ENCODE measurements around the gene DPCD.
"Not testable (repeated sequence)": the region's sequence is repeated elsewhere in the genome, so short reads cannot be mapped to it uniquely, and the experiment has no call there.

The DPCD gene

DNA sequence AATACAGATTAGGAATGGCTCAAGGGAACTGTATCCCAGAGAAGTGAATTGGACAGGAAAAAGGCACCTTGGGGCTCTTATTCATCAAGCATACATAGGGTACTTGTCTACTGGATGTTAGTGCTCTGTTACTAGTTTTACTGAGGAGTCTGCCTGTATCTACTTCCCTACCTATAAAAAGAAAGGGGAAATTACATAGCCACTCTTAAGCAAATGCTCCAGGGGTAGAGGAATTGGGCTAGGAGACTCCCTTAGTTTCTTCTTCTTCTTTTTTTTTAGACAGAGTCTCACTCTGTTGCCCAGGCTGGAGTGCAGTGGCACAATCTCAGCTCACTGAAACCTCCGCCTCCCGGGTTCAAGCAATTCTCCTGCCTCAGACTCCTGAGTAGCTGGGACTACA is 5.2 kb downstream of the DPCD start:
- H2AFZ ChIP-seq (ENCODE audit: low read length, unreplicated experiment); H3K4me1 ChIP-seq (ENCODE audit: control insufficient read depth, insufficient read depth, low read length, unreplicated experiment); H3K27ac ChIP-seq (ENCODE audit: low read depth, low read length); H3K79me2 ChIP-seq (ENCODE audit: control insufficient read depth, insufficient read depth, low read length, unreplicated experiment); H3K4me3 ChIP-seq (ENCODE audit: low read depth, low read length); H3K36me3 ChIP-seq (ENCODE audit: insufficient read depth, low read length); H3K27me3 ChIP-seq (ENCODE audit: insufficient read depth, low read length): not testable (repeated sequence)

DNA sequence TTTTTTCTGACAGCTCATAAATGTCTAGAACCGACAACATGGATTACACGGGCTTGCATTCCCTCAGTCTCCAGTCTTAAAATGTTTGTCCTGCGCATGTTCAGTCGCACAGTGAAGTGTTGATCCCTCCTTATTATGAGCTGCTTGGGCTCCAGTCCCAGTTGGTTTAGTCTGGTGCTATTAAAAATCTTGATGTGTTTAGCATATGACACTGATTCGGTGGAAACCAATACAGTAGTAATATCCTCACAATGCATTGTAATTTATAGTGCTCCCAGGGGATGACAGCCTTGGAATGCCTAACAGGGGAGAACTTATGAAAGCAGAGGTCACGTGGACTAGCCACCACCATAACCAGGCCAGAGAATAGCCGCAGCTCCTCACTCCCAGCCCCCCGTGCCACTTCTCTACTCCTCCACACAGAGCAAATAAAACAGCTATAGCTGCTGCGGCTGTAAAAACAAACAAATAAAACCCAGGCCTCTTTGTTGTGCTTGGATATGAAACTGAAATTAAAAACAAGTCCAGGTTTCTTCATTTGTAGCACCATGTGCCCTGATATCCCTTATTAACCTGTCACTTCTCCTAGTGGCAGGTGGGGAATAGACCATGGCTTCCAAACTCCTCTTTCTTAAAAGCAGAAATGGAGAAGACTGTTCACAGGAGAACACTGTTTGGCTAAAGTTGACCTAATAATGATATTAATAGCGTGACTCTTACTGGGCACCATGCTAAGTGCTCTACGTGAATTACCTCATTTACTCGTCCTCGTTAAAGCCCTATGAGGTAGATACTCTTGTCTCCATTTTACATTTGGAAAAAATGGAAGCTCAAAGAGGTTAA is 7.7 kb downstream of the DPCD start:
- Histone ChIP-seq H3K36me3 (ENCODE audit: insufficient read depth, low read length) (no peaks in the 10 kb centered on the region), H2AFZ (ENCODE audit: low read length, unreplicated experiment) (no peak overlapping the region), H3K4me1 (ENCODE audit: control insufficient read depth, insufficient read depth, low read length, unreplicated experiment) (no peaks in the 10 kb centered on the region), H3K79me2 (ENCODE audit: control insufficient read depth, insufficient read depth, low read length, unreplicated experiment) (no peaks in the 10 kb centered on the region), H3K27me3 (ENCODE audit: insufficient read depth, low read length) (no peaks in the 10 kb centered on the region), H3K4me3 (ENCODE audit: low read depth, low read length) (no peak overlapping the region), H3K27ac (ENCODE audit: low read depth, low read length) (no peak overlapping the region)

DNA sequence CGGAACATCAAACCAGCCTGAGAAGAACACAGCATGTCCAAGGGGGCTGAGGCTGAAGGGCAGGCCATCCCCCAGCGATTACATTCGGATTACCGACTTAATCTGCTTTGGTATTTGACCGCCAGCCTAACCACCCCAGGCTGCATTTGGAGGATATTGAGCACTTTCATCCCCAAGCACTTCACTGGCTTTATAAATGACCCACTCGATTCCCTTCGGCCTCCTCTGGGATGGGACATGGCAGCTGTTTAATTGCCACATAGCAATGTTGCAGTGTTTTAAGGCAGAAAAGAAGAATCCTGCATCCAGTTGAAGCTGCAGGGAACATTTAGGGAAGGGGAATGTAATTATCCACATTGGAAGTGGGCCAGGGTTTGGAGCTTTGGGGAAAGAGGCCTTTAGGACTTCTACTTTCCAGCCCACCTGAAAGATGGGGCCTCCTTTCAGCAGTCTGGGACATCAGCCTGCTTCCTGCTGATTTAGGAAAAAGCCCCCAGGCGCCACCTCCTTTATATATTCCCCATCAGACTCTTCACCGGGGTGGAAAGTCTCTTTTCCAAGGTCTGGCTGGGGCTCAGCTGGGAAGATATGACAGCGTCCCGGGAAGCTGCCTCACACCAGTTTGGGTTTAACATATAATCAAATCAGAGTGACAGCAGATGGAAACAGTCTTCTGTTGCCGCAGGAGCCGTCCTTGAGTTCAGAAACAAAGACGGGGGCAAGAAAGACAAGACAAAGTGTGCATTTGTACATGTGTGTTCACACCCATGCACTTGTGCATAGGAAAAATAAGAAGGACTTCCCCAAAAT is 9.2 kb downstream of the DPCD start:
- no peaks in the 10 kb centered on the region for H3K36me3 ChIP-seq (ENCODE audit: insufficient read depth, low read length)
- H3K4me3 ChIP-seq (ENCODE audit: low read depth, low read length), result no peak overlapping the region
- H3K79me2 ChIP-seq (ENCODE audit: control insufficient read depth, insufficient read depth, low read length, unreplicated experiment), result no peaks in the 10 kb centered on the region
- no peaks in the 10 kb centered on the region for H3K27me3 ChIP-seq (ENCODE audit: insufficient read depth, low read length)
- no peak overlapping the region for H3K27ac ChIP-seq (ENCODE audit: low read depth, low read length)
- no peak overlapping the region for H2AFZ ChIP-seq (ENCODE audit: low read length, unreplicated experiment)
- no peaks in the 10 kb centered on the region for H3K4me1 ChIP-seq (ENCODE audit: control insufficient read depth, insufficient read depth, low read length, unreplicated experiment)

DNA sequence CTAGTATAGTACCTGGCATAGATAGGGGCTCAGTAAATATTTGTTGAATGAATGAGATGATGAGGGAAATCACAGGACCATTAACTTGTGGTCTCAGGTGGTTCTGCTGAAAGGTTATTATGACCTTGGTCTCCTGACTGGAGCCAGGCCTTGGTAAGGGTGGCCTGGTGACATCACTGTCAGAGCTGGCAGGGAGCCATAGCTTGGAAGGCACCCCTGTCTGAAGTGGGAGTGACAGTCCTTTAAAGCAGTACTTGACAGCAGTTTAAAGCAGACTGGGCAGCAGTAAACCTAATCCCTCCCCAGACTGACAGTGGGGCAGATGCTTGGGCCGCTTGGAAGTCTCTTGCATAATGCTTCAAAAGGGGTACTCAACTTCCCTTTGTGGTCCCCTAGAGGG is 13.4 kb downstream of the DPCD start:
- Histone ChIP-seq H3K27ac (ENCODE audit: low read depth, low read length) (no peak overlapping the region), H3K4me3 (ENCODE audit: low read depth, low read length) (no peak overlapping the region), H3K36me3 (ENCODE audit: insufficient read depth, low read length) (no peaks in the 10 kb centered on the region; the same call in 1 of the 2 replicates), H3K79me2 (ENCODE audit: control insufficient read depth, insufficient read depth, low read length, unreplicated experiment) (no peaks in the 10 kb centered on the region), H3K27me3 (ENCODE audit: insufficient read depth, low read length) (no peaks in the 10 kb centered on the region), H3K4me1 (ENCODE audit: control insufficient read depth, insufficient read depth, low read length, unreplicated experiment) (no peaks in the 10 kb centered on the region), H2AFZ (ENCODE audit: low read length, unreplicated experiment) (no peak overlapping the region)

DNA sequence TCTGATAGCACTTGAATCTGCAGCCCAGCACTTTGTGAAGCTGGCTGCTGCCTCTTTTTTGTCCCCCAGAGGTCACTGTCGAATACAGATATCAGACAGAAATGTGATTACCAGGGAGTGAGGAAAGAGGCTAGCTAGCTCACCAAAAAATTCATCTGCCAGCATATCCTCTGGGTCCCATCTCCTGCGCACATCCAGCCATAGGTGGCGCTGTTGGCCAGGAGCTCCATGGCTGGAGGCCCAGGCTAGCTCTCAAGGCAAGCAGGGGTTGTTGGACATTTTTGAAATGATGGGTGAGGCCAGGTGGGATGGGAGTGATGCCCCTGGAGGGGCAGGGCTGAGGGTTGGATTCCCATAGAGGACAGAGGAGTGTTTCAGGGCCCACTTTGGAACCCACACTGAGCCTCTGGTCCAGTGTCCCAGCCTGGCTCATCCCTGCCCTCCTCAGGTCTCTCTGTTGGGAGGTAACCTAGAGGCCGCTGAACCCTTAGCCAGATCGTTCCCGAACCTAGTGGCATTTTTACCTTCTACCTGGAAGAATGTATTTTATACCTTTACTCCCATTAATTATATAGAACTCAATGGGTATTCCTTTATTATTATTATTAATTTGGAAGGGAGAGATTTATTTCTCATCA is 14.8 kb downstream of the DPCD start:
- no peaks in the 10 kb centered on the region for H3K27me3 ChIP-seq (ENCODE audit: insufficient read depth, low read length)
- H2AFZ ChIP-seq (ENCODE audit: low read length, unreplicated experiment), result no peak overlapping the region
- H3K4me3 ChIP-seq (ENCODE audit: low read depth, low read length), result no peak overlapping the region
- H3K4me1 ChIP-seq (ENCODE audit: control insufficient read depth, insufficient read depth, low read length, unreplicated experiment), result no peaks in the 10 kb centered on the region
- no peaks in the 10 kb centered on the region; the same call in 1 of the 2 replicates for H3K36me3 ChIP-seq (ENCODE audit: insufficient read depth, low read length)
- H3K79me2 ChIP-seq (ENCODE audit: control insufficient read depth, insufficient read depth, low read length, unreplicated experiment), result no peaks in the 10 kb centered on the region
- H3K27ac ChIP-seq (ENCODE audit: low read depth, low read length), result no peak overlapping the region

DNA sequence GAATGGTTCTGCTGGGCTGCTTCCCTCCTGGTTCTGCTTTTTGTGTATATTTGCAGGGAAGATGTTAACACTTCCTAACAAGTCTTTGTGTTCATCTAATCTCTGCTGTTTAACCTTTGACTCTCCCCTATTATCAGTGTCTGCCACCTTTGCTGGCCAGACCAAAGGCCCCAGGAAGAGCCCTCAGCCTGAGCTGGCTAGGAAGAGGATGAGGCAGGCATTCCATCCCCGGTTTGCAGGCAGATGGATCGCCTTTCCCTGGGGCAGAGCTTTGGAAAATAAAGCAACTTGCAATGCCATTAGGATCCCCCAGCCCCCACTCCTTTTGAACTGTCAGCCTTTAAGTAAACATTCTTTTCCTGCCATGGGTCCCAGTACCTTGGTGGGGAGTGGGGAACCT is 19.0 kb downstream of the DPCD start:
- H3K4me3 ChIP-seq (ENCODE audit: low read depth, low read length), result no peak overlapping the region
- H3K27me3 ChIP-seq (ENCODE audit: insufficient read depth, low read length), result no peaks in the 10 kb centered on the region
- no peaks in the 10 kb centered on the region; the same call in none of the 2 replicates for H3K36me3 ChIP-seq (ENCODE audit: insufficient read depth, low read length)
- H2AFZ ChIP-seq (ENCODE audit: low read length, unreplicated experiment), result no peak overlapping the region
- peaks cover 15% of the 10 kb centered on the region for H3K4me1 ChIP-seq (ENCODE audit: control insufficient read depth, insufficient read depth, low read length, unreplicated experiment)
- no peak overlapping the region for H3K27ac ChIP-seq (ENCODE audit: low read depth, low read length)
- no peaks in the 10 kb centered on the region for H3K79me2 ChIP-seq (ENCODE audit: control insufficient read depth, insufficient read depth, low read length, unreplicated experiment)

DNA sequence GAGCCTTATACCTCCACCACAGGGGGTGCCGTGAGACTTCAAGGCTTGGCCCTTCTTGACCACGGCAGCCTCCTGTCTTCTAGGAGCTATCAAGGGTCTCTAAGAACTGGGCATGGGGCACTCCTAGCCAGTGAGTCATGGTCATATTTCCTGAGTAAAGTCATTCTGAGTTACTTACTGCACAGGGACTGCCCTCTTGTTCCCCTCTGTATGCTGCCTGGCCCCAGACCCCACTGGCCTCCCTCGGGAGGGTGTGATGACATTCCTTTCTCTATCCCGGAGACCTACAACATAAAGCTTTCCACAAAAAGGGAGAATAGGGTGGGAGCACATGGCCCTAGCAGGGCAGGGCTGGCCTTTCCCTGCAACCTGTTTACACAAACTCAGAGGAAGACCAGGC is 21.4 kb downstream of the DPCD start:
- H3K4me3 ChIP-seq (ENCODE audit: low read depth, low read length), result no peak overlapping the region
- no peaks in the 10 kb centered on the region for H3K27me3 ChIP-seq (ENCODE audit: insufficient read depth, low read length)
- no peak overlapping the region for H3K27ac ChIP-seq (ENCODE audit: low read depth, low read length)
- H3K36me3 ChIP-seq (ENCODE audit: insufficient read depth, low read length), result no peaks in the 10 kb centered on the region; the same call in none of the 2 replicates
- H3K79me2 ChIP-seq (ENCODE audit: control insufficient read depth, insufficient read depth, low read length, unreplicated experiment), result no peaks in the 10 kb centered on the region
- H2AFZ ChIP-seq (ENCODE audit: low read length, unreplicated experiment), result no peak overlapping the region
- H3K4me1 ChIP-seq (ENCODE audit: control insufficient read depth, insufficient read depth, low read length, unreplicated experiment), result peaks cover 15% of the 10 kb centered on the region

DNA sequence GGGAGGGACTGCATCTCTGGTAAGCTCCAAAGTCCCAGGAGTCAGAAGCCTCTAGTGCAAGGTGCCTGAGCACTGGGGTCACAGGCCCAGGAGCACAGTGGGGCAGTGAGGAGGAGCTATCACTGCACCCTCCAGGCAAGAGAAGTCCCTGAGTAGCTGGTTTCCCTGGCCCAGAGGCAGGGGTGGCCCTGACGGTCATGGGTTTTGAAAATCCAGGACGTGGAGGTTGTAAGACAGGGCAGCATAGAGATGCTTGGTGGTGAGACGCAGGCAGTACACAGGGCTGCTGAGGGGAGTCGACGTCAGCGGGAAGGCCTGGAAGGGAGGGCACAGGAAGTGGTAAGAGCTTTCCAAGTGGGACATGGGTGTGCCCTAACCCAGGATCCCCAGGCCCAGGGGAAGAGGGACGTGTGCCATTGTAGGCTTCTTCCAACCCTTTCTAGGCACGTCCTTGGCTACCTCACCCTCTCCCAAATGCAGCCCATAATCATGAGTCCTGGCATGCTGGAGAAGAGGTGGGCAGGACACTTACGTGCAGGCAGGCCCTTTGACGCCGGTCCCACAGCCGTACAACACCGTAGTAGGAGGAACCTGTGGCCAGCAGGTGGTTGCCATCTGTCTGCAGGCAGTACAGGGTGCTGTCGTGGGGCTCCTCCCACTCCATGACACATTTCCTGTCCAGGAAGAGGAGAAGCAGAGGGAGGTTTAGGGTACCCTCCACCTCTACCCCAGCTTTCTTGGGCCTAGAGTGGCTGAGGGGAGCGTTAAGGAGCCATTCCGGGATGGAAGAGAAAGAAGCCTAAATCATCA is 23.2 kb downstream of the DPCD start:
- peaks cover 15% of the 10 kb centered on the region for H3K4me1 ChIP-seq (ENCODE audit: control insufficient read depth, insufficient read depth, low read length, unreplicated experiment)
- H2AFZ ChIP-seq (ENCODE audit: low read length, unreplicated experiment), result no peak overlapping the region
- H3K4me3 ChIP-seq (ENCODE audit: low read depth, low read length), result no peak overlapping the region
- H3K27ac ChIP-seq (ENCODE audit: low read depth, low read length), result no peak overlapping the region
- no peaks in the 10 kb centered on the region for H3K79me2 ChIP-seq (ENCODE audit: control insufficient read depth, insufficient read depth, low read length, unreplicated experiment)
- H3K27me3 ChIP-seq (ENCODE audit: insufficient read depth, low read length), result no peaks in the 10 kb centered on the region
- H3K36me3 ChIP-seq (ENCODE audit: insufficient read depth, low read length), result no peaks in the 10 kb centered on the region; the same call in none of the 2 replicates

DNA sequence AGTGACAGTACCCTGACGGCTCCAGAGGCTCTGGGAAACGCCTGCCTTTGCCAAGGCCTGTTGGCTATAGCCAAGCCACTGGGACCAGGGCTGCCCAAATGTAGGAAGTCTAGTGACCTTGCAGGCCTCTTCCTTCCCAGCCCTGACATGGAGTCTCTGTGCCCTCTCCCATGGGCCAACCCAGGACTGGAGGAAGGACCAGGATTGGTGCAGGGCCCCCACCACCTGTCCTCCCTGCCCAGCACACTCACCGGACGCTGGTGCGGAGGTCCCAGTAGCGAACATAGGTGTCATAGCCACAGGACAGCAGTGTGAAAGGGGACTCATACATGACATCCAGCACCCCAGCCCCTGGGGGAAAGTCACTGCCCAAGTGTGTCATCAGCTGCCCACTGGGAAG is 24.0 kb downstream of the DPCD start:
- H3K79me2 ChIP-seq (ENCODE audit: control insufficient read depth, insufficient read depth, low read length, unreplicated experiment), result no peaks in the 10 kb centered on the region
- H3K4me3 ChIP-seq (ENCODE audit: low read depth, low read length), result no peak overlapping the region
- no peak overlapping the region for H2AFZ ChIP-seq (ENCODE audit: low read length, unreplicated experiment)
- H3K4me1 ChIP-seq (ENCODE audit: control insufficient read depth, insufficient read depth, low read length, unreplicated experiment), result peaks cover 15% of the 10 kb centered on the region
- H3K36me3 ChIP-seq (ENCODE audit: insufficient read depth, low read length), result no peaks in the 10 kb centered on the region; the same call in 1 of the 2 replicates
- no peaks in the 10 kb centered on the region for H3K27me3 ChIP-seq (ENCODE audit: insufficient read depth, low read length)
- no peak overlapping the region for H3K27ac ChIP-seq (ENCODE audit: low read depth, low read length)

DNA sequence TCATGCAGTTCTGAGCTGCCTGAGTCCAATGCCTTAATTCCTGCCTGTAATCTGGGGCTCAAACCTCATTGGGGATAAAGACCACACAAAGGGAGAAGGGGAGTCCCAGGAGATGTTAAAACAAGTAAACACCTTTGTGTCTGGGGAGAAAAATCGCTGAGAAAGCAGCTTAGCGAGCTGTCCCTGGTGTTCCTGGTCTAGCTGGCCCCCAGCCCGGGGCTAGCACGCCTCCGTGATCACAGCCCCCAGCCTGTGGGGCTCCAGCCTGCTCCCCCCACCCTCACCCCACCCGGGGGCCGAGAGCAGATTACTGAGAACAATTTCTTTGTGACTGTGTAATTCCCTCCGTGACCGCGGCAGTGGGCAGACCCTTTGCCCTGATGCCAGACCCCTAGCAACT is 24.8 kb downstream of the DPCD start:
- no peak overlapping the region for H3K4me3 ChIP-seq (ENCODE audit: low read depth, low read length)
- H3K79me2 ChIP-seq (ENCODE audit: control insufficient read depth, insufficient read depth, low read length, unreplicated experiment), result no peaks in the 10 kb centered on the region
- no peak overlapping the region for H2AFZ ChIP-seq (ENCODE audit: low read length, unreplicated experiment)
- no peaks in the 10 kb centered on the region for H3K27me3 ChIP-seq (ENCODE audit: insufficient read depth, low read length)
- no peak overlapping the region for H3K27ac ChIP-seq (ENCODE audit: low read depth, low read length)
- H3K4me1 ChIP-seq (ENCODE audit: control insufficient read depth, insufficient read depth, low read length, unreplicated experiment), result peaks cover 15% of the 10 kb centered on the region
- H3K36me3 ChIP-seq (ENCODE audit: insufficient read depth, low read length), result no peaks in the 10 kb centered on the region; the same call in 1 of the 2 replicates
